ENCODE measurements around the gene TCEAL8.
"Not testable (repeated sequence)": the region's sequence is repeated elsewhere in the genome, so short reads cannot be mapped to it uniquely, and the experiment has no call there.

Gene TCEAL8

DNA sequence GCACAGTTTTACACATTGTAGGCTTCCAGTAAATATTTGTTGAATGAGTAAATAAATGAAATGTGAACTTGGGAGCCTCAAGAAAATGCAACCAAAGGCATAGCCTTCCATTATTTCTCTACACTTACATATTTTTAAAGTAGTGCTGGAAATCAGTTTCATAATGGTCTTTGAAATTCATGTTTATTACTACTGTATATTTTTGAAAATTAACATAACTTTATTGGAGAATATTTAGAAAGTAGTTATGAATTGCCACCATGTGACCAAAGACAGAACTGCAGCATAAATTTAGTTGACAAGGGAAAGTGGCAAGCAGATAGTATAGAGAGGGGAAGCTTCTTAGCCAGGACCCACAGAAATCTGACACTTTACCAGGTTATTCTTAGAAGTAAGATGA lies 6.4 kb downstream of the TCEAL8 start:
- H3K4me3 ChIP-seq (ENCODE audit: low read depth, low read length) = no peak overlapping the region
- DNase-seq (ENCODE audit: low read depth) = no peak
- TF ChIP-seq, protein P1, sequence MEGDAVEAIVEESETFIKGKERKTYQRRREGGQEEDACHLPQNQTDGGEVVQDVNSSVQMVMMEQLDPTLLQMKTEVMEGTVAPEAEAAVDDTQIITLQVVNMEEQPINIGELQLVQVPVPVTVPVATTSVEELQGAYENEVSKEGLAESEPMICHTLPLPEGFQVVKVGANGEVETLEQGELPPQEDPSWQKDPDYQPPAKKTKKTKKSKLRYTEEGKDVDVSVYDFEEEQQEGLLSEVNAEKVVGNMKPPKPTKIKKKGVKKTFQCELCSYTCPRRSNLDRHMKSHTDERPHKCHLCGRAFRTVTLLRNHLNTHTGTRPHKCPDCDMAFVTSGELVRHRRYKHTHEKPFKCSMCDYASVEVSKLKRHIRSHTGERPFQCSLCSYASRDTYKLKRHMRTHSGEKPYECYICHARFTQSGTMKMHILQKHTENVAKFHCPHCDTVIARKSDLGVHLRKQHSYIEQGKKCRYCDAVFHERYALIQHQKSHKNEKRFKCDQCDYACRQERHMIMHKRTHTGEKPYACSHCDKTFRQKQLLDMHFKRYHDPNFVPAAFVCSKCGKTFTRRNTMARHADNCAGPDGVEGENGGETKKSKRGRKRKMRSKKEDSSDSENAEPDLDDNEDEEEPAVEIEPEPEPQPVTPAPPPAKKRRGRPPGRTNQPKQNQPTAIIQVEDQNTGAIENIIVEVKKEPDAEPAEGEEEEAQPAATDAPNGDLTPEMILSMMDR (IDR thresholded peaks at IDR 0.05; ENCODE audit: control insufficient read depth, extremely low read depth, insufficient read depth) = peak; percentile 36

DNA sequence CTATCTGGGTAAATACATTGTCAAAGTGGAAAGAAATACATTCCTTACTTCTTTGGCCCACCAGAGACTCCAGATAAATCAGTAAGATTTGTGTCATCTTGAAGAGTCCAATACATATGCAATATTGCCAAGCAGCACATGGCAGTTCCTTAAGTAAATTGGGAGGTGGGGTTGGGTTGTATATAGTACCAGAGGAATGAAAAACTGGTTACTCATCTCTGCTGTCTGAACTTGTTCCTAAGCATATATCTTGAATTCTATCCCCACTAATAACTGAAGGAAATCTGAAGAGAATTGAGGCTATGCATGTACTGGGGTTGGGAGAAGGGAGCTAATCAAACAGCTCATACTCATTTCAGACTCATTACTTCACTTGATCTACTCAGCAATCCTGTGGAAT lies 14.8 kb downstream of the TCEAL8 start:
- TF ChIP-seq, protein P1 (IDR thresholded peaks at IDR 0.05; ENCODE audit: control insufficient read depth, extremely low read depth, insufficient read depth) = no peak
- no peak overlapping the region for H3K4me3 ChIP-seq (ENCODE audit: low read depth, low read length)
- DNase-seq (ENCODE audit: low read depth) = no peak

DNA sequence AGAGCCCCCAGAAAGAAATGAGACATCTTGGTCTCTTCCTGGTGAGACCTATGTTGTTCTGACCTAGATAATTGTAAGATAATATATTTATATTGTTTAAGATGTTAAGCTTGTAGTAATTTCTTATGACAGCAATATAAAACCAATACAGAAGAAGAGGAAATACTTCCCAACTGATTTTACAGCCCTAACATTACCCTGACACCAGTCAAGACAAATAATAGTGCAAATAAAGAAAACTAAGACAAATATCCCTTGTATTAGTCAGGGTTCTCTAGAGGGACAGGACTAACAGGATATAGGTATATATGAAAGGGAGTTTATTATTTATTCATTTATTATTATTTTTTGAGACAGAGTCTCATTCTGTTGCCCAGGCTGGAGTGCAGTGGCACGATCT lies 18.7 kb downstream of the TCEAL8 start:
- H3K4me3 ChIP-seq (ENCODE audit: low read depth, low read length) = no peak overlapping the region
- TF ChIP-seq, protein P1 (IDR thresholded peaks at IDR 0.05; ENCODE audit: control insufficient read depth, extremely low read depth, insufficient read depth) = no peak
- peak; percentile 55 for DNase-seq (ENCODE audit: low read depth)

DNA sequence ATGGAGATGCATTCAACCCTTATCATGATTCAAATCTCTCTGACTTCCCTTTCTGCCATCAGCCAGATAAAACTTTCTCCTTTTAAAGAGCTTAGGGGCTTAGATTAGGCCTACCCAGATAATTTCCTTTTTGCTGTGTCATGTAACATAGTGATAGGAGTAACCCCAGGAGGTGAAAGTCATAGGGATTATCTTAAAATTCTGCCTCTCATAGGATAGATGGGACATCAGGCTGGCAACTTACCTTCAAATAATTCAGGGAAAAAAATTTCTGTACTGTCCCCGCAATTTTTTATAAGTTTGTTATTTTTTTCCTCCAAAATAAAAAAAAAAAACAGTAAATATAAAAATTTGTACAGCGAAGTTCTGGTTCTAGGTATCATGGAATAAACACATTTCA lies 19.3 kb downstream of the TCEAL8 start:
- DNase-seq (ENCODE audit: low read depth); H3K4me3 ChIP-seq (ENCODE audit: low read depth, low read length): not testable (repeated sequence)

DNA sequence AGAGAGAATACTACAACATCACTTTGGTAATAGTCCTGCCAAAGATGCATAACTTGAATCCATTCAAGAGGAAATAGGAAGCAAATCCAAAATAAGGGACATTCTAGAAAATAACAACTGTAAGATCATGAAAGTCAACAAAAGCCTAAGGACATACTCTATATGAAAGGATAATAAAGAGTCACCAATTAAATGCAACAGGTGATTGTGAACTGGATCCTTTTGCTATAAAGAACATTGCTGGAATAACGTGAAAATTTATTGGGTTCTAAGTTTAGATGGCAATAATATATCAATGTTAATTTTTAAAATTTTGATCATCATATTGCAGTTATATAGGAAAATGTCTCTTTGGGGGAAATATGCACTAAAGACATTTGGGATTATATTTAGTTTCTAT lies 20.1 kb downstream of the TCEAL8 start:
- H3K4me3 ChIP-seq (ENCODE audit: low read depth, low read length) = no peak overlapping the region

DNA sequence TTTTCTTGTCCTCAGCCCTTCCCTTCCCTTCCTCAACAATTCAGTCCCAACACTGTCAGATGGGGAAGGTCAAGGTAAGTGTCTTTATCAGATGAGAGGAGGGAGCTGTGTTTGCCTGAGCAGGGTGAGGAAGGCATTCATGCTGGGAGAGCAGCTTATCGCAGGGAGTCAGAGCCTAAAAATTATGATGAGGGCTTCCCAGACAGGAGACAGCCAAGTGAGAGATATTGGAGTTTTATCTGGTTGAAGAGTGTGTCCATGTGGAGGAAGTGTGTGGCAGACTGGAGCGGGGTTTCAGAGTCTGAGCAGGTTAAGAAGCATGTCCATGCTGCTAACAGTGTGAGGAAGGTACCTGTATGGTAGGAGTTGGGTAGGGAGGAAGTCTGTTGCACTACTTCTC lies 21.7 kb downstream of the TCEAL8 start:
- DNase-seq (ENCODE audit: low read depth) = no peak
- H3K4me3 ChIP-seq (ENCODE audit: low read depth, low read length) = no peak overlapping the region
- TF ChIP-seq, protein P1 (IDR thresholded peaks at IDR 0.05; ENCODE audit: control insufficient read depth, extremely low read depth, insufficient read depth) = no peak

More for the DNA sequence above, 20.1 kb downstream of the TCEAL8 start:
- TF ChIP-seq, protein P1 (IDR thresholded peaks at IDR 0.05; ENCODE audit: control insufficient read depth, extremely low read depth, insufficient read depth) = no peak
- DNase-seq (ENCODE audit: low read depth) = no peak

DNA sequence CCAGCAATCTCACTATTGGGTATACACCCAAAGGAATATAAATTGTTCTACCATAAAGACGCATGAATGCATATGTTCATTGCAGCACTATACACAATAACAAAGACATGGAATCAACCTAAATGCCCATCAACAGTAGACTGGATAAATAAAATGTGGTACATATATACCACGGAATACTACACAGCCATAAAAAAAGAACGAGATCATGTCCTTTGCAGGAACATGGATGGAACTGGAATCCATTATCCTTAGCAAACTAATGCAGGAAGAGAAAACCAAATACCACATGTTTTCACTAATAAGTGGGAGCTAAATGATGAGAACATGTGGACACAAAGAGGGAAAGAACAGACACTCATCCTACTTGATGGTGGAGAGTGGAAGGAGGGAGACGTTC lies 29.0 kb downstream of the TCEAL8 start:
- not testable (repeated sequence) for DNase-seq (ENCODE audit: low read depth); H3K4me3 ChIP-seq (ENCODE audit: low read depth, low read length)

DNA sequence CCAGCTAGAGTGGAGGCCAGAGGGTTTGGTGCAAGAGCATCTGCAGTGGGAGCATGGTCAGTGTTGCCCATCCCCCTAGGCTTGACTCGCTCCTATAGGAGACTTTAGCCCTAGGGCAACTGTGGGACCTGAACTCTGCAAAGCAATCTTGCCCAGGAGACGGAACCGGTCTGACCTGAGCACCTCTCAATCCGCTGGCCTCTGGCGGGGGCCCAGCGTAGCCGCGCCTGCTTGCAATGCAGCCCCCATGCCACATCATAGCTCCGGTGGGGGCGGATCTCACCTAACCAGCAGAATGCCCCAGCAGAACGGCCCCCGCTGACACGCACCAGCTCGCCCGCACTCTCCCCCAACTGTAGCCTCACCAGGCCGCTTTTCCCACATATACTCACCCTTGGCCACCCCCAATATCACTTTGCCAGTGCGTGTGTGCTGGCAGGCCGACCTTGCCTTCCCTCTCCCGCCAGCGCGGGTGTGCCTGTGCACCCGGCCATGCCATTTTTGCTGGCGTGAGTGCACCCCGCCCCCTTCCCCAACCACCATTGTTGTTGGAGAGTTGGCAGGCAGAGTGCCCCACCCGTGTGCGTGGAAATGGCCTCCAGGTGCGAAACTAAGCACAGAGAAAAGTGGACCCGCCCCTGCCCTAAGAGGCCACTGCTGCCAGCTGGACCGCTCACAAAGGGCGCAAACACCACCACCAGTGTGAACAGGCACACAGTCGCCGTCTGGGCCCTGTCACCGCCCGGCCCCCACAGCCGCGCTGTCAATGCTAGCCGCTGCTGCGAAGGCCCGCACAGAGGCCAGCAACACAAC lies 34.2 kb downstream of the TCEAL8 start:
- no peak overlapping the region for H3K4me3 ChIP-seq (ENCODE audit: low read depth, low read length)
- no peak for DNase-seq (ENCODE audit: low read depth)
- TF ChIP-seq, protein P1 (IDR thresholded peaks at IDR 0.05; ENCODE audit: control insufficient read depth, extremely low read depth, insufficient read depth) = no peak

Data from LNCaP clone FGC (cell line).